Activated CD4-positive, alpha-beta T cell treated with anti-CD3 and anti-CD28 coated beads, Interleukin-2, amount 10 ng/mL, durations not matched to agents 24 days and 14 days (primary cell): ENCODE measurements around the gene PCNX4. TPM values are rescaled to one million over a fixed set of nuclear protein-coding genes. Genes with fewer than 3 reads are reported as not detected.
"Not testable (repeated sequence)": the region's sequence is repeated elsewhere in the genome, so short reads cannot be mapped to it uniquely, and the experiment has no call there.

ENCODE experiments used
- DNase-seq: peaks from one replicate; pipeline ENCODE4 v3.0.0; 2022
- H3K27ac Mint-ChIP-seq: one replicate; pipeline ENCODE4 v1.8.0; 2022; ENCODE audit warnings: mild to moderate bottlenecking, mixed read lengths
- H3K27me3 Mint-ChIP-seq: one replicate; pipeline ENCODE4 v1.8.0; 2022; ENCODE audit warnings: mixed read lengths
- H3K36me3 Mint-ChIP-seq: one replicate; pipeline ENCODE4 v1.8.0; 2022; ENCODE audit warnings: low read depth, mild to moderate bottlenecking, mixed read lengths
- H3K4me1 Mint-ChIP-seq: one replicate; pipeline ENCODE4 v1.8.0; 2021; ENCODE audit warnings: mixed read lengths
- H3K4me3 Mint-ChIP-seq: one replicate; pipeline ENCODE4 v1.8.0; 2022; ENCODE audit warnings: mild to moderate bottlenecking, moderate library complexity, mixed read lengths
- H3K9me3 Mint-ChIP-seq: one replicate; pipeline ENCODE4 v1.8.0; 2021; ENCODE audit warnings: mixed read lengths
- intact Hi-C: fragments of 100-400 bp; cut with micrococcal nuclease; formaldehyde crosslinking; loops from one replicate; pipeline ENCODE4 v1.15.1; 2023
- total RNA-seq: library from RNA; stranded (reverse); gene quantifications from 2 replicates; pipeline ENCODE4 v1.2.3, GENCODE V29; 2022

The PCNX4 gene
- total RNA-seq, 1 donor from 2014 or later = 39.8 TPM

DNA sequence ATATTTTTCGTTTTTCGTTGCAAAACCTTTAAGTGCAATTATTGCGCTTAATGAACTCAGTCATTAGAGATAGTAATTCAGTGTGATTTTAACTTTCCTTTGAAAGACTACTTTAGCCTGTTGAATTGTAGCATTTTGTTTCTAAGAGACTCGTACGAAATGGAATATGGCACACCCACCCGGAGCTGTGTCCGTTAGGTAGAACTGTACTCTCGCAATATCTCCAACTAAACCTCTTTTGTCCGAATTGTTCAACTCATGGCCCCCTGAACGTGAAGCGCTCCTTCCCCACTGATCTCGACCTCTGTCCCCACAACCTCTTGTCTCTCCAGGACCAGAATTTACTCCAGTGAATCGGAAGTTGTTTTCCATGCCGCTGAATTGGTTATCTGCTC, 800 bp downstream of the PCNX4 start:
- H3K4me3 Mint-ChIP-seq = peak overlapping the region; percentile 98
- H3K27me3 Mint-ChIP-seq = no peaks in the 10 kb centered on the region
- peak; percentile 73 for DNase-seq
- H3K27ac Mint-ChIP-seq = peak overlapping the region; percentile 98
- peaks cover 35% of the 10 kb centered on the region for H3K4me1 Mint-ChIP-seq
- H3K36me3 Mint-ChIP-seq = peaks cover 17% of the 10 kb centered on the region
- H3K9me3 Mint-ChIP-seq = peaks cover 4% of the 10 kb centered on the region
- intact Hi-C loops = loop anchor here (1.0 to 10.0 kb wide), 6 partner anchors 92 to 904 kb away; partner anchors contain the start of genes DAAM1, JKAMP and L3HYPDH

DNA sequence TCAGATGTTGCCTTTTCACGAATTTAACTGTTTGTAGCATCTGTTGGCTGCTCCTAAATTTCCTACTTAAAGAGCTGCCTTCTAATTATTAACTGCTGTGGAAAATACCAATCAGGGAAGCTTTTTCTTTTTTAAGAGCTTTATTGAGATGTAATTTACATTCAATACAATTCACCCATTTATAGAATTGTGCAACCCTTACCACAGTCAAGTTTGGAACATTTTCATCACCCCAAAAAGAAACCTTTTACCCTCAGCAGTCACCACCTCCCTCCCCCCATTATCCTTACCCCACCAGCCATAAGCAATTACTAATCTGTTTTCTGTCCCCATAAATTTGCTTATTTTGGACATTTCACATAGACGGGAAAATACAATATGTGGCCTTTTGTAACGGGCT, 1.4 kb downstream of the PCNX4 start:
- Mint-ChIP-seq H3K36me3 (peaks cover 22% of the 10 kb centered on the region), H3K27ac (peak overlapping the region; percentile 98), H3K27me3 (no peaks in the 10 kb centered on the region), H3K9me3 (peaks cover 4% of the 10 kb centered on the region), H3K4me1 (peaks cover 38% of the 10 kb centered on the region), H3K4me3 (peak overlapping the region; percentile 98)
- intact Hi-C loops = loop anchor here (2.0 to 10.0 kb wide), 5 partner anchors 128 to 904 kb away; partner anchors contain the start of genes DAAM1, JKAMP and L3HYPDH
- no peak for DNase-seq

DNA sequence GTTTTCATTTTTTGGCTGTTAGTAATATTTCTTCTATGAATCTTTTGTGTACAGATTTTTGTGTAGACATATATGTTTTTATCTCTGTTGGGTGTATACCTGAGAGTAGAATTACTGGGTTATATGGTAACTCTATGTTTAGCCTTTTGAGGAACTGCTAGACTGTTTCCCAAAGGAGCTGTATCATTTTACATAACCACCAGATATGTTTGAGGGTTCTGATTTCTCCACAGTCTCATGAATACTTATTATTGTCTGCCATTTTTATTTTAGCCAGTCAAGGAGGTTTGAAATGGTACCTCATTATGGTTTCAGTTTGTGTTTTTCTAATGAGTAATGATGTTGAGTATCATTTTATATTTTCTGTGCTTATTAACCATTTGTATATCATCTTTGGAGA, 1.9 kb downstream of the PCNX4 start:
- DNase-seq = no peak
- H3K36me3 Mint-ChIP-seq = peaks cover 27% of the 10 kb centered on the region
- H3K4me1 Mint-ChIP-seq = peaks cover 39% of the 10 kb centered on the region
- no peaks in the 10 kb centered on the region for H3K27me3 Mint-ChIP-seq
- peak overlapping the region; percentile 98 for H3K27ac Mint-ChIP-seq
- H3K9me3 Mint-ChIP-seq = peaks cover 4% of the 10 kb centered on the region
- intact Hi-C loops = loop anchor here (2.0 to 10.0 kb wide), 6 partner anchors 17 to 905 kb away; partner anchors contain the start of genes DAAM1, JKAMP and L3HYPDH
- H3K4me3 Mint-ChIP-seq = peak overlapping the region; percentile 98

DNA sequence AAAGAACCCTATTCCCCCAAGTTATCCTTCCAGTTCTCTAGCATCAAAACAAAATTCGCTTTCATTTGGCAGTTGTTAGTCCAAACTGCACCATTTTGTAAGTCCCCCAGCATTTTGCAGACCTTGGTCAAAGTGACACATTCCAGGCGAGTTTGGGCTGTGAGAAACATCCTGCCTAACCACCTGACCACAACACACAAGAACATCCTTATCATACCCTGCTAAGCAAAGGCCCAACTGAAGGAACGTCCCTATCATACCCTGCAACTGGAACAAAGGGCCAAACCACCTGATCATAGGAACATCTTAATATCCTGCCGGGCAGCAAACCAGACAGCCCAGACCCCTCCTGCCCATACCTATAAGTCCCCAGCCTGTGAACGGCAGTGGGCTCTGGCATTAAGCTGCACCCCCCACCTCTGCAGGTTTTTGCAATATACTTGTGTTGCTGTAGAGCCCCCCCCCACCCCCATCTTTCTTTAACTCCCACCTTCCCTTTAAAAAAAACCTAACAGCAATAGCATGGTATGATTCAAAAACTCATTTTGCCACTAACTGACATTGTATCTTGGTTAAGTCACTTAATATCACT, 2.7 kb downstream of the PCNX4 start:
- H3K4me3 Mint-ChIP-seq = peak overlapping the region; percentile 98
- H3K4me1 Mint-ChIP-seq = peaks cover 39% of the 10 kb centered on the region
- H3K9me3 Mint-ChIP-seq = peaks cover 4% of the 10 kb centered on the region
- peak overlapping the region; percentile 98 for H3K27ac Mint-ChIP-seq
- no peaks in the 10 kb centered on the region for H3K27me3 Mint-ChIP-seq
- intact Hi-C loops = loop anchor here (2.0 to 10.0 kb wide), 4 partner anchors 16 to 660 kb away; partner anchors contain the start of genes JKAMP and L3HYPDH
- DNase-seq = peak; percentile 77
- H3K36me3 Mint-ChIP-seq = peaks cover 27% of the 10 kb centered on the region

DNA sequence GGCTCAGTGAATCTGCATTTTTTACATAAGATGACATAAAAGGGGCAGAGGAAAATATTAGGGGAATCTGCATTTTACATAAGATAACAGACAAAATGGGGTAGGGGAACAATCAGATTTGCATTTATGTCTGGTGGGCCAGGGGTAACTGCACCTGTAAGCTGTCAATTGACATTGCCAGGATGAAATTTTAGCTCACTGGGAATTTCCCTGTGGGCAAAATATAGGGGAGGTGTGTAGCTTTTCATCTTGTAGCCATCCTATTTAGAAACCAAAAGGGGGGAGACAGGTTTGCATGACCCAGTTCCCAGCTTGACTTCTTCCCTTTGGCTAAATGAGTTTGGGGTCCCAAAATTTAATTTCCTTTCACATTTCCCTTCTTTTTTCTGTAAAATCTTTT, 3.5 kb downstream of the PCNX4 start:
- intact Hi-C loops = loop anchor here (2.0 to 10.0 kb wide), 2 partner anchors 16 to 660 kb away; no protein-coding TSS in a partner anchor
- Mint-ChIP-seq H3K27ac (no peak overlapping the region), H3K4me3 (peak overlapping the region; percentile 5), H3K4me1 (peaks cover 41% of the 10 kb centered on the region), H3K36me3 (peaks cover 31% of the 10 kb centered on the region), H3K9me3 (peaks cover 4% of the 10 kb centered on the region), H3K27me3 (no peaks in the 10 kb centered on the region)
- DNase-seq = no peak

DNA sequence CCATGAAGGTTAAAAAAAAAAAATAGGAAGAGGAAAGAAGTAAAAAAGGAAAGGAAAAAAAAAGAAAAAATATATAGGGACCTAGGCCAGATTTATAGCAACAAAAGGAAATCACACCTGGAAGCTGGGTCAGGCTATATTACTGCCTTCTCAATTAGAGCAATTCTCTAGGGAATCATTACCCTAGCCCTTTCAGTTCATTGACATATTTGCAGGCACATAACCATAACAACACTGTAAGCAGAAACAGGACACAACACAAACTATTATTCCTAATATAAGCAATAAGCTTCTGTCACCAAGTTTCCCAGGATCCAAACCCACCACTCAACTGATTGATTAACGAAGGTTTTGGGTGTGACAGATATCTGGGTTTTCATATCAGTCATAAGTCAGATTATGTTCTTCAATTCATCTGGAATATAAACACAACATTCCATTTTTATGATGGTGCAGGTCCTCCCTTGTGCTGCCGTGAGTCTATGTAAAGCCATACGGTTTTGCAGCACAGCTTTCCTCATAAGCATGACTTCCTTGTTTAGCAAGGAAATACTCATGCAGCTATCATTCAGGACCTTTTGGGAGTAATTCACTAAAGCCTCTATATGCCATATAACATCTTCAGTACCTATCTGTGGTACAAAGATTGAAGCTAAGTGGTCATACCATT, 4.2 kb downstream of the PCNX4 start:
- Mint-ChIP-seq H3K27me3 (no peaks in the 10 kb centered on the region), H3K9me3 (peaks cover 4% of the 10 kb centered on the region), H3K36me3 (peaks cover 33% of the 10 kb centered on the region), H3K27ac (no peak overlapping the region), H3K4me3 (no peak overlapping the region), H3K4me1 (peaks cover 43% of the 10 kb centered on the region)
- intact Hi-C loops = loop anchor here (2.0 to 10.0 kb wide), 2 partner anchors 15 to 659 kb away; no protein-coding TSS in a partner anchor
- DNase-seq = no peak

DNA sequence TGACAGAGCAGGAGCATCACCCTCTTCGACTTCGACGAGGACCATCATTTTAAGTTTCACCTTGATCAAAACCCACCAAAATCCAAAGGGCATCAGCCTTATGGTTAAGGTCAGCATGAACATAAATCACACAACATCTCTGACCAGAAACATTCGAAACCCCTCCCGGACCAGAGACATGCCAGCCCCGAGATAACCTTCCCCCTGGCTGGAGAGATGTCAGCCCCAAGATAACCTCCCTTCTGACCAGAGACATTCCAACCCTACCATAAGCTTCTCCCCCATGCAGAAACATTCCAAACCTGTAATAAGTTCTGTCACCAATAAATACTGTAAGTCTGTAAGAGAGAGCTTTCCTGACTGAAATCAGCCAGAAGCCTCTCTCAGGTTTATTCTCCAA, 6.3 kb downstream of the PCNX4 start:
- H3K27ac Mint-ChIP-seq = no peak overlapping the region
- DNase-seq = no peak
- intact Hi-C loops = loop anchor here (10.0 kb wide), 1 partner anchor 657 kb away; no protein-coding TSS in a partner anchor
- H3K4me3 Mint-ChIP-seq = no peak overlapping the region
- peaks cover 4% of the 10 kb centered on the region for H3K9me3 Mint-ChIP-seq
- H3K27me3 Mint-ChIP-seq = no peaks in the 10 kb centered on the region
- peaks cover 46% of the 10 kb centered on the region for H3K4me1 Mint-ChIP-seq
- H3K36me3 Mint-ChIP-seq = peaks cover 42% of the 10 kb centered on the region

DNA sequence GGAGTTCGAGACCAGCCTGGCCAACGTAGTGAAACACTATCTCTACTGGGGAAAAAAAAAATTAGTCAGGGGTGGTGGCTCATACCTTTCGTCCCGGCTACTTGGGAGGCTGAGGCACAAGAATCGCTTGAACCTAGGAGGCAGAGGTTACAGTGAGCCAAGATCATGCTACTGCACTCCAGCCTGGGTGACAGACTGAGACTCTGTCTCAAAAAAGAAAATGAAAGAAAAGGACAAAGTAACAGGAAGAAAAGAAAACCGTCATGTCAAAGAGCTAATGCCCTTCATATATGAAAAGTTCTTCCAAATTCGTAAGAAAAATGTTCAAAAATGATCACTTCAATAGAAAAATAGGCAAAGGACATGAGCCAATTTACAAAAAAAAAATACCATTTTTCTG, 8.1 kb downstream of the PCNX4 start:
- H3K4me3 Mint-ChIP-seq = peak overlapping the region; percentile 30
- H3K9me3 Mint-ChIP-seq, H3K27me3 Mint-ChIP-seq, DNase-seq, H3K27ac Mint-ChIP-seq: not testable (repeated sequence)
- peaks cover 32% of the 10 kb centered on the region for H3K4me1 Mint-ChIP-seq
- peaks cover 44% of the 10 kb centered on the region for H3K36me3 Mint-ChIP-seq
- intact Hi-C loops = loop anchor here (10.0 kb wide), 1 partner anchor 655 kb away; no protein-coding TSS in a partner anchor

DNA sequence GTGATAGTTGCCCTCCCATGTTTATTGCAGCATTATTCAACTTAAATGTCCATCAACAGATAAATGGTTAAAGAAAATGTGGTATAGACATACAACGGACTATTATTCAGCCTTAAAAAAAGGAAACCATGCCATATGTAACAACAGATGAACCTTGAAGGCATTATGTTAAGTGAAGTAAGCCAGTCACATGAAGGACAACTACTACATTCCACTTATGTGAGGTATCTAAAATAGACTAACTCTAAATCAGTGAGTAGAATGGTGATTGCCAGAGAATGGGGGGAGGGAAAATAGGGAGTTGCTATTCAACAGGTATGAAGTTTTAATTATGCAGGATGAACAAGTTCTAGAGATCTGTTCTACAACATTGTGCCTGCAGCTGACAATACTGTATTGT, 10.1 kb downstream of the PCNX4 start:
- Mint-ChIP-seq H3K9me3 (no peaks in the 10 kb centered on the region), H3K4me3 (no peak overlapping the region), H3K4me1 (peaks cover 26% of the 10 kb centered on the region)

DNA sequence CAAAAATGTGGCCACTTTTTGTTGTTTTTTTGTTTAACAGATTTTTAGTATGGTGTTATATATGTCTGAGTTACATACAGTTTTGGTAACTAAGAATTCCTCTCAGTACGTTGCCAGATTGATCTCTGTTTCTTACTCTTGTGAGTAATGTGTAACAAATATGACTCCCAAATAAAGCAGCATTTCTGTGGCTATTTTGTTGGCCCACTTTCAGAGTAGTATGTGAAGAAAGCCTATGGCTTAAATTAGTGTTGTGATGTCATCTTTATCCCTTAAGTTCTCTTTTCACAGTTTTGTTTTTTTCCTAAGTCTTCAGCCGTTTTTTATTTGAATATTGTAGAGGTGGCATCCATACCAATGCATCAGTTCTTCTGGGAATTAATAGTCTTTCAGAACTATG, 10.7 kb downstream of the PCNX4 start:
- Mint-ChIP-seq H3K4me1 (peaks cover 26% of the 10 kb centered on the region), H3K27me3 (no peaks in the 10 kb centered on the region), H3K9me3 (no peaks in the 10 kb centered on the region), H3K27ac (no peak overlapping the region), H3K36me3 (peaks cover 43% of the 10 kb centered on the region), H3K4me3 (no peak overlapping the region)
- no peak for DNase-seq
- intact Hi-C loops = no loop called here

More for the DNA sequence above, 10.1 kb downstream of the PCNX4 start:
- H3K36me3 Mint-ChIP-seq = peaks cover 43% of the 10 kb centered on the region
- DNase-seq = no peak
- H3K27ac Mint-ChIP-seq = no peak overlapping the region
- no peaks in the 10 kb centered on the region for H3K27me3 Mint-ChIP-seq
- intact Hi-C loops = no loop called here

DNA sequence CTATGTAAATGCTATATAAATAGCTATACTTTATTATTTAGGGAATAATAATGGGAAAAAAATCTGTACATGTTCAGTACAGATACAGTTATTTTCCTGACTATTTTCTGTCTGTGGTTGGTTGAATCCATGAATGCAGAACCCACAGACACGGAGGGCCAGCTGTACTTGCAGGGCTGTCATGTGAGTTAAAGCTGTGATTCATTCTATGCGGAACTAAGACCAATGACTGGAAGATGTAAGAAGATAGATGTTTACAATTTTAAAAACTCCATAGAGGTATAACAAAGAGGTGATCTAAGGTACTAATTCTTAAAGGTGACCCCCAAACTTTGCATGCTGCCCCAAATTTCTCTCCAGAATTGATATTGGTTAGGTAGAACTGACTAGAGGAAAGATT, 14.6 kb downstream of the PCNX4 start:
- H3K36me3 Mint-ChIP-seq = peaks cover 47% of the 10 kb centered on the region
- no peak overlapping the region for H3K27ac Mint-ChIP-seq

DNA sequence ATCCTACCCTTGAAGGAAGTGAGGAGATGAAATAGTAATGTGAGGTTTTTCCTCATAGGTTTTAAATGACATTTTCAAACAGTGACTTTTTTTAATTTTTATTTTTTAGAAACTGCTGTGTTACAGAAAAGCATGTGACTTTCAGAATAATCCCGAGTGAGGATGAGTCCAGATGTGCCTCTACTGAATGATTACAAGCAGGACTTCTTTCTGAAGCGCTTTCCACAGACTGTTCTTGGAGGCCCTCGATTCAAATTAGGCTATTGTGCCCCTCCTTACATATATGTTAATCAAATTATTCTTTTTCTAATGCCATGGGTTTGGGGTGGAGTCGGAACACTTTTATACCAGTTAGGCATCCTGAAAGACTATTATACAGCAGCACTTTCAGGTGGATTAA, 15.8 kb downstream of the PCNX4 start:
- Mint-ChIP-seq H3K36me3 (peaks cover 41% of the 10 kb centered on the region), H3K27me3 (no peaks in the 10 kb centered on the region), H3K4me3 (no peak overlapping the region), H3K4me1 (peaks cover 25% of the 10 kb centered on the region), H3K9me3 (no peaks in the 10 kb centered on the region), H3K27ac (no peak overlapping the region)
- intact Hi-C loops = no loop called here
- DNase-seq = no peak

More for the DNA sequence above, 14.6 kb downstream of the PCNX4 start:
- no peak for DNase-seq
- intact Hi-C loops = no loop called here
- H3K27me3 Mint-ChIP-seq = no peaks in the 10 kb centered on the region
- peaks cover 25% of the 10 kb centered on the region for H3K4me1 Mint-ChIP-seq
- no peak overlapping the region for H3K4me3 Mint-ChIP-seq
- no peaks in the 10 kb centered on the region for H3K9me3 Mint-ChIP-seq

DNA sequence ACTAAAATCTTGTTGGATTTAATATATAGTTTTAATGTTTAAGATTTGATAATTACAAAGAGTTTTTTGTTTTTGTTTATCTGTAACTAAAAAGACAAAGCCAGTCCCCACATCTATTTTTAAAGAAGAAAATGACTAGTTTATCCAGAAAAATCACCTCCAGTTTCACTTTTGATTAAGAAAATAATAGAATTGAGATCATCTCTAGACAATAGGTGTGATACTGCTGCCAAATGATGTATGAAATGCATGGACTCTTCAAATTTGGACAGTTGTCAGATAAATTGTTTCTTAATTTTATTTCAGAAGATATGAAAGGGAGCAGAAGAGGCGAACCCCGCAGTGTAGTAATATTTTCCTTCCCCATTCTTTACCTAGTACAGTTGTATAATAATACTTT, 20.0 kb downstream of the PCNX4 start:
- H3K27ac Mint-ChIP-seq = no peak overlapping the region
- no peak for DNase-seq
- no peak overlapping the region for H3K4me3 Mint-ChIP-seq
- H3K9me3 Mint-ChIP-seq = no peaks in the 10 kb centered on the region
- no peaks in the 10 kb centered on the region for H3K27me3 Mint-ChIP-seq
- intact Hi-C loops = loop anchor here (2.0 kb wide), 1 partner anchor 17 kb away; no protein-coding TSS in a partner anchor
- H3K36me3 Mint-ChIP-seq = peaks cover 40% of the 10 kb centered on the region
- peaks cover 22% of the 10 kb centered on the region for H3K4me1 Mint-ChIP-seq

DNA sequence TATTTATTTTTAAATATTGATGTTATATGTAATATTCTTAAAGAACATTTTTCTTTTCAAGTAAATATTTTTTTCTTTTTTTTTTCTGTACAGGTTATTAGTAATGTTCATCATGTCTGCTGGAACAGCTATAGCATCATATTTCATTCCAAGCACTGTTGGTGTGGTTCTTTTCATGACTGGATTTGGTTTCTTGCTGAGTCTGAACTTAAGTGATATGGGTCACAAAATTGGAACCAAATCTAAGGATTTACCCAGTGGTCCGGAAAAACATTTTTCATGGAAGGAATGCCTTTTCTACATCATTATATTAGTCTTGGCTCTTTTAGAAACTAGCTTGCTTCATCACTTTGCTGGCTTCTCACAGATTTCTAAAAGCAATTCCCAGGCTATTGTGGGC, 23.2 kb downstream of the PCNX4 start:
- intact Hi-C loops = no loop called here
- peaks cover 39% of the 10 kb centered on the region for H3K36me3 Mint-ChIP-seq
- H3K27me3 Mint-ChIP-seq = no peaks in the 10 kb centered on the region
- no peaks in the 10 kb centered on the region for H3K9me3 Mint-ChIP-seq
- peaks cover 10% of the 10 kb centered on the region for H3K4me1 Mint-ChIP-seq
- H3K4me3 Mint-ChIP-seq = no peak overlapping the region
- DNase-seq = no peak
- H3K27ac Mint-ChIP-seq = no peak overlapping the region
